ENCODE data around the gene TSR3.

Gene TSR3

GRCh38 chr16:1326391-1326790 lies 25.3 kb downstream of the TSR3 start:
- no peak for DNase-seq

GRCh38 chr16:1325673-1326371 lies 25.9 kb downstream of the TSR3 start:
- no peak for DNase-seq

GRCh38 chr16:1325261-1325660 lies 26.4 kb downstream of the TSR3 start:
- DNase-seq = no peak

- DNase-seq = no peak
These were observed 27.3 kb downstream of the TSR3 start for GRCh38 chr16:1324286-1324826.

- peak in 35 of 56 donors; percentile 1 to 75 (median 33) for DNase-seq
These were observed 28.1 kb downstream of the TSR3 start for GRCh38 chr16:1323296-1324239.

GRCh38 chr16:1322407-1322806 lies 29.3 kb downstream of the TSR3 start:
- DNase-seq = no peak

GRCh38 chr16:1320658-1321240 lies 30.9 kb downstream of the TSR3 start:
- no peak for DNase-seq

GRCh38 chr16:1320097-1320496 lies 31.6 kb downstream of the TSR3 start:
- no peak for DNase-seq

GRCh38 chr16:1319041-1319440 lies 32.6 kb downstream of the TSR3 start:
- DNase-seq = no peak

- no peak for DNase-seq
These were observed 33.5 kb downstream of the TSR3 start for GRCh38 chr16:1318268-1318545.

- DNase-seq = no peak
These were observed 34.0 kb downstream of the TSR3 start for GRCh38 chr16:1317479-1318267.

- DNase-seq = no peak
These were observed 35.7 kb downstream of the TSR3 start for GRCh38 chr16:1316033-1316405.

- DNase-seq = no peak
These were observed 36.3 kb downstream of the TSR3 start for GRCh38 chr16:1315081-1316032.

GRCh38 chr16:1314399-1315068 lies 37.1 kb downstream of the TSR3 start:
- no peak for DNase-seq

GRCh38 chr16:1313721-1314369 lies 37.8 kb downstream of the TSR3 start:
- no peak for DNase-seq

- DNase-seq = no peak
These were observed 38.8 kb downstream of the TSR3 start for GRCh38 chr16:1312903-1313302.

- DNase-seq = no peak
These were observed 39.2 kb downstream of the TSR3 start for GRCh38 chr16:1312467-1312816.

GRCh38 chr16:1311738-1312466 lies 39.8 kb downstream of the TSR3 start:
- no peak for DNase-seq

Measured in nucleus accumbens (tissue), 56 donors.